ENCODE data around the gene GTF2H1. TPM values are rescaled to one million over a fixed set of nuclear protein-coding genes. Genes with fewer than 3 reads are reported as not detected.

The GTF2H1 gene
- total RNA-seq, 1 donor from 2014 or later: 47.8 TPM

DNA sequence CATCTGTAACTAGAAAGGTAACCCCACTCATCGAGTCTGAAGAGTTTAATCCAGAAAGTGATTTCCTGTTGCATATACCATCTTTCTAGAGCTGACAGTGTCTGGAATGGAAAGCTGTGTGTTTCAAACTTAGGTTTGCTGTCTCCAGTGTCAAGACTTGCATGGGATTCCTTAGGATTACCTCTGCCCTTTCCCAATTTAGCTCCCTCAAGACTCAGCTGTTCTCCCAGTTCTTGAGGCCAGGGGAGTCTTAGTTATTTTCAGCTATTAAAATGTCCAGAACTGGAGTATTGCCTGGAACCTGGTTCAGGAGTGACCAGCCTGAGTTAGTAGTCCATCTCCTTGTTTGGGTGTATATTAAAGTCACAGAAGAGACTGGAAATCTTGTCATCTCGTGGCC lies 47.0 kb downstream of the GTF2H1 start:
- peak overlapping the region; percentile 53 for H3K27ac Mint-ChIP-seq (ENCODE audit: unreplicated experiment)
- Histone ChIP-seq H3K79me2 (ENCODE audit: insufficient read depth, low read length) (no peaks in the 10 kb centered on the region), H3K9me3 (ENCODE audit: insufficient read depth, low read depth, low read length) (no peaks in the 10 kb centered on the region), H4K20me1 (ENCODE audit: insufficient read depth, low read length) (no peaks in the 10 kb centered on the region), H3K4me2 (ENCODE audit: low read length) (no peak overlapping the region), H3K9ac (ENCODE audit: low read length) (no peak overlapping the region), H2AFZ (ENCODE audit: low read depth, low read length) (no peak overlapping the region), H3K4me3 (ENCODE audit: insufficient read depth, low read depth, low read length) (no peak overlapping the region), H3K27ac (ENCODE audit: low read depth, low read length) (no peak overlapping the region), H3K36me3 (ENCODE audit: insufficient read depth, low read length) (peaks cover 13% of the 10 kb centered on the region), H3K4me1 (ENCODE audit: insufficient read depth, low read length) (peaks cover 6% of the 10 kb centered on the region), H3K27me3 (ENCODE audit: insufficient read depth, low read length) (no peaks in the 10 kb centered on the region)
- peaks cover 19% of the 10 kb centered on the region for H3K4me1 Mint-ChIP-seq (ENCODE audit: low read depth, unreplicated experiment)
- H3K9me3 Mint-ChIP-seq (ENCODE audit: unreplicated experiment): no peaks in the 10 kb centered on the region
- FAIRE-seq (no peak), DNase-seq (ENCODE audit: low read depth) (no peak)
- H3K27me3 Mint-ChIP-seq (ENCODE audit: low read depth, unreplicated experiment): no peaks in the 10 kb centered on the region
- no peak overlapping the region for H3K4me3 Mint-ChIP-seq (ENCODE audit: unreplicated experiment)
- H3K36me3 Mint-ChIP-seq (ENCODE audit: low read depth, unreplicated experiment): peaks cover 2% of the 10 kb centered on the region
- no peak for TF ChIP-seq EZH2 (IDR thresholded peaks at IDR 0.05; ENCODE audit: insufficient read depth, low read length)
- TF ChIP-seq, protein P1, sequence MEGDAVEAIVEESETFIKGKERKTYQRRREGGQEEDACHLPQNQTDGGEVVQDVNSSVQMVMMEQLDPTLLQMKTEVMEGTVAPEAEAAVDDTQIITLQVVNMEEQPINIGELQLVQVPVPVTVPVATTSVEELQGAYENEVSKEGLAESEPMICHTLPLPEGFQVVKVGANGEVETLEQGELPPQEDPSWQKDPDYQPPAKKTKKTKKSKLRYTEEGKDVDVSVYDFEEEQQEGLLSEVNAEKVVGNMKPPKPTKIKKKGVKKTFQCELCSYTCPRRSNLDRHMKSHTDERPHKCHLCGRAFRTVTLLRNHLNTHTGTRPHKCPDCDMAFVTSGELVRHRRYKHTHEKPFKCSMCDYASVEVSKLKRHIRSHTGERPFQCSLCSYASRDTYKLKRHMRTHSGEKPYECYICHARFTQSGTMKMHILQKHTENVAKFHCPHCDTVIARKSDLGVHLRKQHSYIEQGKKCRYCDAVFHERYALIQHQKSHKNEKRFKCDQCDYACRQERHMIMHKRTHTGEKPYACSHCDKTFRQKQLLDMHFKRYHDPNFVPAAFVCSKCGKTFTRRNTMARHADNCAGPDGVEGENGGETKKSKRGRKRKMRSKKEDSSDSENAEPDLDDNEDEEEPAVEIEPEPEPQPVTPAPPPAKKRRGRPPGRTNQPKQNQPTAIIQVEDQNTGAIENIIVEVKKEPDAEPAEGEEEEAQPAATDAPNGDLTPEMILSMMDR (IDR thresholded peaks at IDR 0.05; ENCODE audit: insufficient read depth, low read depth, low read length): no peak

DNA sequence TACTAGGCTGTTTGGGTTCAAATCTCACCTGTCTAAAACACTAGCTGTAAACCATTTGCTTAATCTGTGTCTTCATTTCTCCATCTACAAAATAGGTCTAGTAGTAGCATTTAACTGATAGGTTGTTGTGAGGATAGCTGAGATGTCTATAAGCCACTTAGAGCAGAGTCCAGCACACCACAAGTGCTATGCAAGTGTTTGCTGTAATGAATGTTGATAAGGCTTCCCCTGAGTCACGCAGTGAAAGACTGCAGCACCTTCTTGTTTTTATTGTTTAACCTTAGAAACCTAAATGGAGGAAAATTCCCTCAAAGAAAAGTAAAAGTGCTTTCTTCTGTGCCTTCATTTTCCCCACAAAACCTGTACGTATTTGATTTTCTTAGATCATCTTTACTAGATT lies 48.9 kb downstream of the GTF2H1 start:
- H3K9me3 ChIP-seq (ENCODE audit: insufficient read depth, low read depth, low read length): no peaks in the 10 kb centered on the region
- H2AFZ ChIP-seq (ENCODE audit: low read depth, low read length): no peak overlapping the region
- FAIRE-seq (no peak), DNase-seq (ENCODE audit: low read depth) (peak; percentile 54)
- no peaks in the 10 kb centered on the region for H3K9me3 Mint-ChIP-seq (ENCODE audit: unreplicated experiment)
- H3K36me3 ChIP-seq (ENCODE audit: insufficient read depth, low read length): peaks cover 8% of the 10 kb centered on the region
- peaks cover 6% of the 10 kb centered on the region for H3K4me1 ChIP-seq (ENCODE audit: insufficient read depth, low read length)
- H3K4me1 Mint-ChIP-seq (ENCODE audit: low read depth, unreplicated experiment): peaks cover 19% of the 10 kb centered on the region
- no peak overlapping the region for H3K9ac ChIP-seq (ENCODE audit: low read length)
- H3K4me3 Mint-ChIP-seq (ENCODE audit: unreplicated experiment): no peak overlapping the region
- H3K4me2 ChIP-seq (ENCODE audit: low read length): no peak overlapping the region
- no peaks in the 10 kb centered on the region for H3K27me3 Mint-ChIP-seq (ENCODE audit: low read depth, unreplicated experiment)
- TF ChIP-seq, protein P1 (IDR thresholded peaks at IDR 0.05; ENCODE audit: insufficient read depth, low read depth, low read length): no peak
- H3K4me3 ChIP-seq (ENCODE audit: insufficient read depth, low read depth, low read length): no peak overlapping the region
- H3K27ac Mint-ChIP-seq (ENCODE audit: unreplicated experiment): no peak overlapping the region
- peaks cover 2% of the 10 kb centered on the region for H3K36me3 Mint-ChIP-seq (ENCODE audit: low read depth, unreplicated experiment)
- no peak overlapping the region for H3K27ac ChIP-seq (ENCODE audit: low read depth, low read length)
- H3K27me3 ChIP-seq (ENCODE audit: insufficient read depth, low read length): no peaks in the 10 kb centered on the region
- no peaks in the 10 kb centered on the region for H3K79me2 ChIP-seq (ENCODE audit: insufficient read depth, low read length)
- H4K20me1 ChIP-seq (ENCODE audit: insufficient read depth, low read length): no peaks in the 10 kb centered on the region

DNA sequence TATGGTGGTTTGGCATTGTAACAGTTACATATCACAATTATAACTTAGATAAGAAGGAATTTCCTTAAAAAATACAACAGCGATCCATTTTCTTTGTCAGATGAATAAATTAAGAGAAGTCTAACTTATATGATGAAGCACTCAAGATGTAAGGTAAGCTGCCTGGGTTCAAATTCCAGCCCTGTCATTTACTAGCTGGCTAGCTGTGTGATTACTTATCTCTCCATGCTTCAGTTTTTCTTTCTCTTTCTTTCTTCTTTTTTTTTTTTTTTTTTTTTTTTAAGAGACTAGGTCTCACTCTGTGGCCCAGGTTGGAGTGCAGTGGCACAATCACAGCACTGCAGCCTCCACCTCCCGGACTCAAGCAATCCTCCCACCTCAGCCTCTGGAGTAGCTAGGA lies 49.8 kb downstream of the GTF2H1 start:
- Histone ChIP-seq H3K27ac (ENCODE audit: low read depth, low read length) (no peak overlapping the region), H3K79me2 (ENCODE audit: insufficient read depth, low read length) (no peaks in the 10 kb centered on the region), H3K27me3 (ENCODE audit: insufficient read depth, low read length) (no peaks in the 10 kb centered on the region), H3K9ac (ENCODE audit: low read length) (no peak overlapping the region), H3K4me1 (ENCODE audit: insufficient read depth, low read length) (peaks cover 6% of the 10 kb centered on the region), H3K4me3 (ENCODE audit: insufficient read depth, low read depth, low read length) (no peak overlapping the region), H3K36me3 (ENCODE audit: insufficient read depth, low read length) (no peaks in the 10 kb centered on the region), H2AFZ (ENCODE audit: low read depth, low read length) (no peak overlapping the region), H3K4me2 (ENCODE audit: low read length) (no peak overlapping the region), H3K9me3 (ENCODE audit: insufficient read depth, low read depth, low read length) (no peaks in the 10 kb centered on the region), H4K20me1 (ENCODE audit: insufficient read depth, low read length) (no peaks in the 10 kb centered on the region)
- FAIRE-seq (no peak), DNase-seq (ENCODE audit: low read depth) (no peak)
- H3K4me1 Mint-ChIP-seq (ENCODE audit: low read depth, unreplicated experiment): peaks cover 19% of the 10 kb centered on the region
- peaks cover 2% of the 10 kb centered on the region for H3K36me3 Mint-ChIP-seq (ENCODE audit: low read depth, unreplicated experiment)
- no peak overlapping the region for H3K4me3 Mint-ChIP-seq (ENCODE audit: unreplicated experiment)
- H3K27me3 Mint-ChIP-seq (ENCODE audit: low read depth, unreplicated experiment): no peaks in the 10 kb centered on the region
- H3K9me3 Mint-ChIP-seq (ENCODE audit: unreplicated experiment): no peaks in the 10 kb centered on the region
- no peak overlapping the region for H3K27ac Mint-ChIP-seq (ENCODE audit: unreplicated experiment)
- TF ChIP-seq, protein P1 (IDR thresholded peaks at IDR 0.05; ENCODE audit: insufficient read depth, low read depth, low read length): no peak
- no peak for TF ChIP-seq EZH2 (IDR thresholded peaks at IDR 0.05; ENCODE audit: insufficient read depth, low read length)

All from astrocyte (in vitro differentiated cells and primary cell).